ENCODE results near the gene BPIFA1.

BPIFA1 gene

GRCh38 chr20:33277471-33278441, 42.0 kb downstream of the BPIFA1 start:
- no peak for DNase-seq (ENCODE audit: low spot score)

- DNase-seq (ENCODE audit: low spot score) = no peak
Measured at GRCh38 chr20:33278700-33279099, 42.9 kb downstream of the BPIFA1 start.

DNA sequence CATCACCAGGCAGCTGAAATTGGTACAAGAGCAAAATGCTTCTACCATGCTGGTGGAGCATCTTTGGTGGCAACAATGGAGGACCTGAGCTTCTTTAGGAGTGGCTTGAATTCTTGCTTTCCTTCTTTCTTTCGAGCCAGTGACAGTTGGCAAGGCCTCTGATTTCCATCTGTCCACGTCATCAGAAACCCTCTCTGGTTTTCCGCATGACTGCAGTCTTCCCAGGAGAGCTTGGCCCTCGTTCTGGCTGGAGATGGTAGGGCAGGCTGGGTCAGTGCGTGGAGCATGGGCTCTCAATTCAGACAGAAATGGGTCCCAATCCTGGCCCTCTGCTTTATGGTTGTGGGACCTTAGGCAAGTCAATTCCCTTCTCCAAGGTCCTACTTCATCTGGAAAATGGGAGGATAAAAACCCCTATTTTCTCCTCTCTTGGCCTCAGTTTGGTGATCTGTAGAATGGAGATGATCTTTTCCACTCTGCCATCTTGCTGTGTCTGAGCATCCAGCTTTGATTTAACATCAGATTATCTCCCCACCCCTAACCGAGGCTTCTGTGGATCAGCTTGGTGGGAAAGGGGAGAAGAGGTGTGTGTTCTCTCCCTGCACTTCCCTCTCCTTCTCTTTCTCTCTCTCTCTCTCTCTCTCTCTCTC, 43.6 kb downstream of the BPIFA1 start:
- no peak for DNase-seq (ENCODE audit: low spot score)

DNA sequence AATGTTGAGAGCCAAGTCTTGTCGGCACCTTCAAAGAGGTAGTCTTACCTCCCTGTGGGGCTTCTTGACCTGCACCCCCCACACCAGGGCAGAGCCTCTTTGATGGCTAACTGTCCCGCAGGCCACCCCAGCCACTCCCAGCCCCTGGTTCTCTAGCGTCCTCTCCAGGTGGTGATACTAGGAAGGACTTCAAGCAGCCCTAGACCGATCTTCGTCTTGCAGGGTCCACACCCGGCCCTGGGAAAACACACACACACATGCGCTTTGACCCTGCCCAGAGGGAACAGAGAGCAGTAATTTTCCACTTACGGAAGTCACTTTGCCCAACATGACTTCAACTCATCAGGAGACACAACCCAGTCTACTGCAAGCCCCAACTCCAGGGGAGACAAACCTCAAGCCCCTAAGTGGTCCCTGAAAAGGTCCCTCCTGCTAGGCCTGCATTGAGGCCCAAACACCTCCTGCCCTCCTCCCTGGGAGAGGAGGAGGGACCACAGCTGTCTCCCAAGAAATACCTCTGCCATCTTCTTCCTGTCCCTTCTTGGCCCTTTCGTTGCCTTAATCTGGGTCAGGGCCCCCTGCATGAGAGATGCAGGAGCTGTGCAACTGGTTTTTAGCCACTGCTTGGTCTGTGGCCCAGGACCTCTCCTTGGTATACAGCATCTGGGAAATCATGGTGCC, 44.3 kb downstream of the BPIFA1 start:
- DNase-seq (ENCODE audit: low spot score) = no peak

GRCh38 chr20:33280775-33281174, 45.0 kb downstream of the BPIFA1 start:
- DNase-seq (ENCODE audit: low spot score) = no peak

- no peak for DNase-seq (ENCODE audit: low spot score)
Measured at GRCh38 chr20:33281550-33282146, 45.9 kb downstream of the BPIFA1 start.

DNA sequence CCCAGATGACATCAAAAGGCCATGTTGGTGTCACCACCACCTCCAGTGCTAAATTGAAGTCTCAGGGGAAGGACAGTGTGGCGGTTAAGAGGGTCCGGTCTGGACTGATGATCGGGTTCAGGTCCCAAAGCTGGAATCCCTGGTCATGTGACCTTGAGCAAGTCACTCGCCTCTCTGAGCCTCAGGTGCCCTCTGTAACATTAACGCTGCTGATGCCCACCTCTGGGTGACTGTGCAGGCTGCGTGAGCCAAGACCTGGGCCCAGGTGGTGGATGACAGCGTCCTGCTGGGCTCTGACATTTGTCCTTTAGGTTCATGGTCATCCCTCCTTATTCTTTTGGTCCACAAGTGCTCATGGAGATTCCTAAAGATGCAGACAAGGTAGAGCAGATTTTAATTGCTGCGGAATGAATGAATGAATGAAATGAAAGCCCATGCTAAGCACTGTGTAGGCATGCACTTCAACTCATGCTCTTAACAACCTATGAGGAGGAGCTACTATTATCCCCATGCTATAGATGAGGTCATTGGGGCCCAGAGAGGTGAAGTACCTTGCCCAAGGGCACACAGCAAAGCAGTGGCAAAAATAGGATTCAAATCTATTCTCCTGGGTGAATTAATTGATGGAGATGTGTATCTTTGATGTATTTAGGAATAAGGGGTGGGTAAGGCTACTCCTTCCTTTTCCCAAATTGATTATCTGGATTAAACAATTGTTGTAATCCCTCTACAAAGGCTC, 46.6 kb downstream of the BPIFA1 start:
- DNase-seq (ENCODE audit: low spot score) = no peak

- DNase-seq (ENCODE audit: low spot score) = no peak
Measured at GRCh38 chr20:33282991-33283555, 47.3 kb downstream of the BPIFA1 start, which contains the start of gene BPIFB1. TSS of gene BPIFB1 (plus strand) at chr20:33283214. CDS start at chr20:33286074, 2,860 bp downstream.

DNA sequence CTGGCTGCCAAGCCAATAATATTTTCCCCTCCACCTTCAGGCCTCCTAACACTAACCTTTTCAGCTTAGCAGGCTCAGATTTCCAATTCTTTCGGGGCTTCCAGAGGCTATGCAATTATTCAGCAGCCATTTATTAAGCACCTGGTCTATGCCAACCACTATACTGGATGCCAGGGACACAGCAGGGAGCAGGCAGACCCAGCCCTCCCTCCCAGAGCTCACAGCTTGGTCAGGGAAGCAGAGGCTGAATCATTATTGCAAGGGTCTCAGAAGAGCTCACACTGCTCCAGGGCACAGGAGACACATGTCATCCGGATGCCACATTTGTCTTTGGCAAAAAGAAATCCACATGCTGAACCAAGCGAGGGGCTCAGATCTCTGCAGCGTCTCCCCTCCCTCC, 48.5 kb downstream of the BPIFA1 start:
- no peak for DNase-seq (ENCODE audit: low spot score)

DNA sequence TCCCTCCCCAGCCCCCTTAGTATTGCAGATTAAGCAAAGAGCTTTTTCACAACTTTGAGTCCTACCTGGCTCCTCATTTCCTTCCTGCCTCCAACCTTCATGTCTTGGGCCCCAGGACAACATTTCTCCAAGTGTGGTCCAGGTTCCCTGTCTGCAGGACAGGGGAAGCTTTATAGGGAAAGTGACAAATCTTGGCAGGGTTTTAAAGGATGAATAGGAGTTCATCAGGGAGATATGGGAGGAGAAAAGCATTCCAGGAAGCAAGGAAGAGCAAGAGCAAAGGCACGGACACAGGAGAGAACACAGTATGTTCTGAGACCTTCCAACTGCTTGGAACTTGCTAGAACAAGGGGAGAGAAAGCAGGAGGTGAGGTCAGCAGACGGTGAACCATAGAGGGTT, 49.1 kb downstream of the BPIFA1 start:
- no peak for DNase-seq (ENCODE audit: low spot score)

GRCh38 chr20:33285861-33286495, 50.2 kb downstream of the BPIFA1 start:
- no peak for DNase-seq (ENCODE audit: low spot score)

DNA sequence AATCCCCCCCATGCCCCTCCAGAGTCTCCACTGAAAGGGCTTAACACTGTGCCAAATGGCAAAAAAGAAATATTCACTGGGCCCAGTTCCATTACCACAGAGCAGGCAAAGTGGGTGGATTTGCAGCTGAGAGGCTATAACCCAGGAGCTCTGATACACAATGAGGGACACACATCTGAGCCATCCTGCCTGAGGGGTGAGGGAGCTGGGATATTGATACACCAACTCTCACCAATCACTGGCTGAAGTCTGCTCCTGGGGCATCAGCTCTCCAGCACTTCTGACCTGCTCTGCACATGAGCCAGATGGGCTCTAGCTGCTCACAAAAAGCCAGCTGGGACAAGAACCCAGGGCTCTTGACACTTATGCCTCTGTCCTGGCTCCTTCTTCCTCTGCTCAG, 52.1 kb downstream of the BPIFA1 start:
- no peak for DNase-seq (ENCODE audit: low spot score)

- no peak for DNase-seq (ENCODE audit: low spot score)
Measured at GRCh38 chr20:33290852-33291251, 55.1 kb downstream of the BPIFA1 start.

- no peak for DNase-seq (ENCODE audit: low spot score)
Measured at GRCh38 chr20:33291416-33291815, 55.6 kb downstream of the BPIFA1 start.

- DNase-seq (ENCODE audit: low spot score) = peak; percentile 43
Measured at GRCh38 chr20:33291830-33292355, 56.1 kb downstream of the BPIFA1 start.

All from AG08395 (cell line).